ENCODE results near the gene SSBP3.
"Not testable (repeated sequence)": the region's sequence is repeated elsewhere in the genome, so short reads cannot be mapped to it uniquely, and the experiment has no call there.

DNA sequence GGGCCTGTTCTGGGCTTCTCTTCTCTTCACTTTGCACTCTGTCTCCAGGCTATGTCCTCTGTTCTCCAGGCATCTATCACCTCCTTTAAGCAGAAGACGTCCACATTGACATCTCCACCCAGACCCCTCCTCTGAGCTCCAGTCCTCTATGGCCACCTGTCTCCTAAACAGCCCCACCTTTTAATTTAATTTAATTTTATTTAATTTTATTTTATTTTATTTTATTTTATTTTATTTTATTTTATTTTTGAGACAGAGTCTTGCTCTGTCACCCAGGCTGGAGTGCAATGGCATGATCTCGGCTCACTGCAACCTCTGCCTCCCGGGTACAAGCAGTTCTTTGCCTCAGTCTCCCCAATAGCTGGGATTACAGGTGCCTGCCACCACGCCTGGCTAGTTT, 43.2 kb upstream of the SSBP3 start:
- TF ChIP-seq, protein P1, sequence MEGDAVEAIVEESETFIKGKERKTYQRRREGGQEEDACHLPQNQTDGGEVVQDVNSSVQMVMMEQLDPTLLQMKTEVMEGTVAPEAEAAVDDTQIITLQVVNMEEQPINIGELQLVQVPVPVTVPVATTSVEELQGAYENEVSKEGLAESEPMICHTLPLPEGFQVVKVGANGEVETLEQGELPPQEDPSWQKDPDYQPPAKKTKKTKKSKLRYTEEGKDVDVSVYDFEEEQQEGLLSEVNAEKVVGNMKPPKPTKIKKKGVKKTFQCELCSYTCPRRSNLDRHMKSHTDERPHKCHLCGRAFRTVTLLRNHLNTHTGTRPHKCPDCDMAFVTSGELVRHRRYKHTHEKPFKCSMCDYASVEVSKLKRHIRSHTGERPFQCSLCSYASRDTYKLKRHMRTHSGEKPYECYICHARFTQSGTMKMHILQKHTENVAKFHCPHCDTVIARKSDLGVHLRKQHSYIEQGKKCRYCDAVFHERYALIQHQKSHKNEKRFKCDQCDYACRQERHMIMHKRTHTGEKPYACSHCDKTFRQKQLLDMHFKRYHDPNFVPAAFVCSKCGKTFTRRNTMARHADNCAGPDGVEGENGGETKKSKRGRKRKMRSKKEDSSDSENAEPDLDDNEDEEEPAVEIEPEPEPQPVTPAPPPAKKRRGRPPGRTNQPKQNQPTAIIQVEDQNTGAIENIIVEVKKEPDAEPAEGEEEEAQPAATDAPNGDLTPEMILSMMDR (IDR thresholded peaks at IDR 0.05): not testable (repeated sequence)
- TF ChIP-seq POLR2AphosphoS5 (IDR thresholded peaks at IDR 0.05; ENCODE audit: insufficient read depth in 1 of 2, low read depth in 1 of 2); POLR2A (IDR thresholded peaks at IDR 0.05): not testable (repeated sequence)
